ENCODE results near the gene KCNQ2. TPM values are rescaled to one million over a fixed set of nuclear protein-coding genes. Genes with fewer than 3 reads are reported as not detected.

The KCNQ2 gene
- total and polyA plus RNA-seq, 8 donors = 0.03 to 2.2 (median 0.25) TPM; not detected in 5

- Histone ChIP-seq H3K4me1 (no peaks in the 10 kb centered on the region), H3K4me3 (no peak overlapping the region), H3K36me3 (no peaks in the 10 kb centered on the region), H3K27ac (no peak overlapping the region), H3K9me3 (no peaks in the 10 kb centered on the region), H3K27me3 (peaks cover 0 to 100% (median 47%) of the 10 kb centered on the region in 3 donors)
- TF ChIP-seq EP300 (IDR thresholded peaks at IDR 0.05) (no peak), POLR2AphosphoS5 (IDR thresholded peaks at IDR 0.05) (no peak), POLR2A (IDR thresholded peaks at IDR 0.05) (no peak)
- TF ChIP-seq, protein P1, sequence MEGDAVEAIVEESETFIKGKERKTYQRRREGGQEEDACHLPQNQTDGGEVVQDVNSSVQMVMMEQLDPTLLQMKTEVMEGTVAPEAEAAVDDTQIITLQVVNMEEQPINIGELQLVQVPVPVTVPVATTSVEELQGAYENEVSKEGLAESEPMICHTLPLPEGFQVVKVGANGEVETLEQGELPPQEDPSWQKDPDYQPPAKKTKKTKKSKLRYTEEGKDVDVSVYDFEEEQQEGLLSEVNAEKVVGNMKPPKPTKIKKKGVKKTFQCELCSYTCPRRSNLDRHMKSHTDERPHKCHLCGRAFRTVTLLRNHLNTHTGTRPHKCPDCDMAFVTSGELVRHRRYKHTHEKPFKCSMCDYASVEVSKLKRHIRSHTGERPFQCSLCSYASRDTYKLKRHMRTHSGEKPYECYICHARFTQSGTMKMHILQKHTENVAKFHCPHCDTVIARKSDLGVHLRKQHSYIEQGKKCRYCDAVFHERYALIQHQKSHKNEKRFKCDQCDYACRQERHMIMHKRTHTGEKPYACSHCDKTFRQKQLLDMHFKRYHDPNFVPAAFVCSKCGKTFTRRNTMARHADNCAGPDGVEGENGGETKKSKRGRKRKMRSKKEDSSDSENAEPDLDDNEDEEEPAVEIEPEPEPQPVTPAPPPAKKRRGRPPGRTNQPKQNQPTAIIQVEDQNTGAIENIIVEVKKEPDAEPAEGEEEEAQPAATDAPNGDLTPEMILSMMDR (IDR thresholded peaks at IDR 0.05) = no peak
- DNase-seq = no peak
- intact Hi-C loops (cut with DNase I; ENCODE audit: low total_unique reads) = no loop called here
- 86 to 91% (median 90%) methylated on average over 17 to 45 of the region's 45 CpGs for WGBS, 5 donors
Observed at GRCh38 chr20:63414720-63415430, 57.6 kb downstream of the KCNQ2 start.

DNA sequence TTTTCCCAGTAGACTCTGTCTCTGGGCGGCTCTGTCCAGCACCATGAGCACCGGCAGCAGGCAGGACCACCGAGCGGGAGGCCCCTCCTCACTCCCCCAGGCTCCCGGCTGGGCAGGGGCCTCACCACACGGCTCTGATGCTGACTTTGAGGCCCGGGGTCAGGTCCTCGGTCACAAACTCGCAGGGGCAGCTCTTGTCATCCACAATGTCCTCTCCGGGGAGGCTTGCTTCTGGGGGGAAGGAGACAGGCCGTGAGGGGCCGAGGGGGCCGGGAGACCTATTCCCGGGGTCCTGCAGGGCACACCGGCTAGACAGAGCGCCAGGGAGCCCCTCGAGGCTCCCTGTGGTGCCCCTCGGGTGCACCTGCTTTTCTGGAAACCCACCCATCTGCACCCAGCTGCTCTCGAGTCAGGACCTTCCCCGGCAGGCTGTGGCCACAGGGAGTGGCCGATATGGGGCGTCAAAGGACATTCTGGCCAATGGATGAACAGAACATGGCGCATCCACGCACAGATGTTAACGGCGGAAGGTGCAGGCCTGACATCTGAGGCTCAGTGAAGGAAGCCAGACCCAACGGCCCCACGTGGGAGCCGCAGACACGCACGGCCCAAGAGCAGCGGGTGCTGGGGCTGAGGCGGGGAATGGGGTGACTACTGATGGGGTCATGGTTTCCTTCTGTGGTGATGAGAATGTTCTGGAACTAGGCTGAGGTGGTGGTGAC lies 58.3 kb downstream of the KCNQ2 start:
- intact Hi-C loops (cut with DNase I; ENCODE audit: low total_unique reads) = no loop called here

GRCh38 chr20:63413323-63413722 lies 59.1 kb downstream of the KCNQ2 start:
- intact Hi-C loops (cut with DNase I; ENCODE audit: low total_unique reads) = no loop called here
- H3K27me3 ChIP-seq = peaks cover 0 to 90% (median 45%) of the 10 kb centered on the region in 3 donors
- DNase-seq = no peak
- no peaks in the 10 kb centered on the region for H3K9me3 ChIP-seq
- no peak overlapping the region for H3K27ac ChIP-seq
- H3K36me3 ChIP-seq = no peaks in the 10 kb centered on the region
- 71 to 87% (median 80%) methylated on average over 4 to 18 of the region's 18 CpGs for WGBS, 5 donors
- TF ChIP-seq POLR2AphosphoS5 (IDR thresholded peaks at IDR 0.05) = no peak
- TF ChIP-seq, protein P1 (IDR thresholded peaks at IDR 0.05) = no peak
- no peaks in the 10 kb centered on the region for H3K4me1 ChIP-seq
- no peak overlapping the region for H3K4me3 ChIP-seq

More for the DNA sequence above, 58.3 kb downstream of the KCNQ2 start:
- Histone ChIP-seq H3K4me3 (no peak overlapping the region), H3K36me3 (no peaks in the 10 kb centered on the region), H3K27me3 (peaks cover 0 to 98% (median 45%) of the 10 kb centered on the region in 3 donors), H3K27ac (no peak overlapping the region), H3K4me1 (no peaks in the 10 kb centered on the region), H3K9me3 (no peaks in the 10 kb centered on the region)
- TF ChIP-seq, protein P1 (IDR thresholded peaks at IDR 0.05) = no peak
- TF ChIP-seq EP300 (IDR thresholded peaks at IDR 0.05) = no peak
- TF ChIP-seq POLR2AphosphoS5 (IDR thresholded peaks at IDR 0.05) = no peak
- TF ChIP-seq POLR2A (IDR thresholded peaks at IDR 0.05) = no peak
- DNase-seq = no peak
- 76 to 85% (median 80%) methylated on average over 14 to 33 of the region's 33 CpGs for WGBS, 5 donors

- intact Hi-C loops (cut with DNase I; ENCODE audit: low total_unique reads) = no loop called here
Observed at GRCh38 chr20:63412889-63413288, 59.6 kb downstream of the KCNQ2 start.

More at GRCh38 chr20:63412889-63413288, 59.6 kb downstream of the KCNQ2 start:
- Histone ChIP-seq H3K9me3 (no peaks in the 10 kb centered on the region), H3K4me1 (no peaks in the 10 kb centered on the region), H3K4me3 (no peak overlapping the region), H3K27ac (no peak overlapping the region), H3K36me3 (no peaks in the 10 kb centered on the region), H3K27me3 (peaks cover 0 to 89% (median 42%) of the 10 kb centered on the region in 3 donors)
- WGBS, 5 donors = 77 to 87% (median 84%) methylated on average over 8 of the region's 8 CpGs
- TF ChIP-seq POLR2AphosphoS5 (IDR thresholded peaks at IDR 0.05) (no peak), EP300 (IDR thresholded peaks at IDR 0.05) (no peak), POLR2A (IDR thresholded peaks at IDR 0.05) (no peak)
- TF ChIP-seq, protein P1 (IDR thresholded peaks at IDR 0.05) = no peak
- DNase-seq = no peak

All from stomach (tissue), 9 donors.